HG03064 (cell line): ENCODE measurements around the gene CAPN7.

ENCODE experiments used
- ATAC-seq: cut with Tn5 transposase; IDR thresholded peaks from one replicate; pipeline ENCODE4 v1.9.1; 2021; ENCODE audit warnings: low read depth; ENCODE audit not compliant: unreplicated experiment

CAPN7 gene

GRCh38 chr3:15241341-15241740, 35.3 kb downstream of the CAPN7 start:
- ATAC-seq, result no peak

GRCh38 chr3:15243822-15244482, 37.9 kb downstream of the CAPN7 start:
- no peak for ATAC-seq

- ATAC-seq, result no peak
Observed at GRCh38 chr3:15246186-15246585, 40.1 kb downstream of the CAPN7 start.

- ATAC-seq, result no peak
Observed at GRCh38 chr3:15253023-15253697, 47.1 kb downstream of the CAPN7 start.

GRCh38 chr3:15255215-15255614, 49.2 kb downstream of the CAPN7 start:
- ATAC-seq, result no peak

- no peak for ATAC-seq
Observed at GRCh38 chr3:15256861-15257341, 50.9 kb downstream of the CAPN7 start.

GRCh38 chr3:15258720-15259119, 52.7 kb downstream of the CAPN7 start:
- no peak for ATAC-seq

- ATAC-seq, result no peak
Observed at GRCh38 chr3:15260531-15260930, 54.5 kb downstream of the CAPN7 start.

GRCh38 chr3:15261274-15261673, 55.2 kb downstream of the CAPN7 start:
- no peak for ATAC-seq

GRCh38 chr3:15262021-15262420, 56.0 kb downstream of the CAPN7 start:
- no peak for ATAC-seq

GRCh38 chr3:15263120-15263519, 57.1 kb downstream of the CAPN7 start:
- no peak for ATAC-seq

GRCh38 chr3:15263926-15264325, 57.9 kb downstream of the CAPN7 start:
- no peak for ATAC-seq

GRCh38 chr3:15264486-15264885, 58.4 kb downstream of the CAPN7 start:
- ATAC-seq, result no peak

- no peak for ATAC-seq
Observed at GRCh38 chr3:15265655-15266509, 59.8 kb downstream of the CAPN7 start.

- no peak for ATAC-seq
Observed at GRCh38 chr3:15266510-15267376, 60.7 kb downstream of the CAPN7 start.

- no peak for ATAC-seq
Observed at GRCh38 chr3:15267502-15267901, 61.5 kb downstream of the CAPN7 start.

- no peak for ATAC-seq
Observed at GRCh38 chr3:15268033-15268631, 62.1 kb downstream of the CAPN7 start.

- no peak for ATAC-seq
Observed at GRCh38 chr3:15269091-15269989, 63.3 kb downstream of the CAPN7 start.

- no peak for ATAC-seq
Observed at GRCh38 chr3:15271030-15271429, 65.0 kb downstream of the CAPN7 start.
